Gastroesophageal sphincter (tissue), 4 donors: ENCODE results near the gene NPC2. TPM values are rescaled to one million over a fixed set of nuclear protein-coding genes. Genes with fewer than 3 reads are reported as not detected.
A peak's percentile ranks its signal among the peaks of the same experiment; 100 is the strongest.

Experiments used
- ATAC-seq: fragments of 150-250 bp; one replicate; pipeline ENCODE4 v1.9.1; 2016; ENCODE audit warnings: mild to moderate bottlenecking, moderate library complexity
- H3K27ac ChIP-seq, 4 donors: fragments of 200-600 bp; sonication (generic) in 3 of 4; 1 replicate in 3 of 4; 2 replicates in 1 of 4; pipeline ENCODE4 v1.5.1; 2016 to 2019
- H3K27me3 ChIP-seq: fragments of 200-600 bp; sonication (generic); one replicate; pipeline ENCODE4 v1.5.1; 2019
- H3K36me3 ChIP-seq, 2 donors: fragments of 200-600 bp; sonication (generic); one replicate each; pipeline ENCODE4 v1.5.1; 2019; ENCODE audit warnings: control low read depth in 1 of 2
- H3K4me1 ChIP-seq, 3 donors: fragments of 200-600 bp; sonication (generic); 1 replicate in 2 of 3; 2 replicates in 1 of 3; pipeline ENCODE4 v1.5.1; 2016 to 2019; ENCODE audit warnings: control low read depth in 2 of 3
- H3K4me3 ChIP-seq, 2 donors: fragments of 200-600 bp; sonication (generic); one replicate each; pipeline ENCODE4 v1.5.1; 2019; ENCODE audit warnings: mild to moderate bottlenecking in 1 of 2, moderate library complexity in 1 of 2
- H3K9me3 ChIP-seq, 3 donors: fragments of 200-600 bp; sonication (generic); one replicate each; pipeline ENCODE4 v1.5.1; 2017 to 2019; ENCODE audit warnings: control low read depth in 2 of 3
- CTCF ChIP-seq, 4 experiments: fragments of 200-600 bp in 2 of 4; fragments of 450-650 bp in 2 of 4; sonication (generic) in 1 of 4; IDR thresholded peaks; one replicate each; pipeline ENCODE4 v1.5.1; 2017 to 2019; ENCODE audit warnings: antibody characterized with exemption in 4 of 4, mild to moderate bottlenecking in 2 of 4, moderate library complexity in 2 of 4
- EP300 ChIP-seq: sonication (generic); formaldehyde crosslinking; IDR thresholded peaks from one replicate; pipeline ENCODE4 v1.6.1; 2017; ENCODE audit warnings: antibody characterized with exemption, mild to moderate bottlenecking
- POLR2A ChIP-seq, 2 donors: fragments of 450-650 bp; IDR thresholded peaks; one replicate each; pipeline ENCODE4 v1.6.1; 2017; ENCODE audit warnings: antibody characterized with exemption in 2 of 2, mild to moderate bottlenecking in 2 of 2, moderate library complexity in 1 of 2
- POLR2AphosphoS5 ChIP-seq: sonication (generic); formaldehyde crosslinking; IDR thresholded peaks from one replicate; pipeline ENCODE4 v1.6.1; 2017; ENCODE audit warnings: antibody characterized with exemption
- whole genome bisulfite sequencing, 2 donors: methylation state at CpG; one replicate each; pipeline ENCODE4 v1.1.5; 2018; ENCODE audit warnings: low coverage in 1 of 2; 5-methylcytosine and 5-hydroxymethylcytosine counted together
- total RNA-seq, 4 donors: library from RNA; depleted of rRNA; stranded (reverse); fragments of >200 nt; gene quantifications; one replicate each; pipeline ENCODE4 v1.1.0, GENCODE V29; 2016

Gene NPC2
- total RNA-seq, 4 donors from 2014 or later: 81.9 to 302 (median 227) TPM

GRCh38 chr14:74531467-74531866 lies 38.4 kb upstream of the NPC2 start:
- ATAC-seq: peak; percentile 73
- H3K27me3 ChIP-seq: no peaks in the 10 kb centered on the region
- peak in 2 of 4 experiments; percentile 28 to 41 for TF ChIP-seq CTCF (IDR thresholded peaks at IDR 0.05)
- TF ChIP-seq POLR2A (IDR thresholded peaks at IDR 0.05): no peak
- TF ChIP-seq POLR2AphosphoS5: no peak
- no peak for TF ChIP-seq EP300
- H3K9me3 ChIP-seq: no peaks in the 10 kb centered on the region
- no peaks in the 10 kb centered on the region for H3K36me3 ChIP-seq
- 100% methylated on average over 1 of the region's 5 CpGs for WGBS, 2 donors
- no peak overlapping the region for H3K4me3 ChIP-seq
- no peak overlapping the region for H3K27ac ChIP-seq
- H3K4me1 ChIP-seq: peaks cover 0 to 5% (median 3%) of the 10 kb centered on the region in 3 donors

GRCh38 chr14:74531006-74531405 lies 37.9 kb upstream of the NPC2 start:
- no peaks in the 10 kb centered on the region for H3K27me3 ChIP-seq
- no peak overlapping the region for H3K27ac ChIP-seq
- no peak overlapping the region for H3K4me3 ChIP-seq
- no peaks in the 10 kb centered on the region for H3K36me3 ChIP-seq
- TF ChIP-seq EP300: no peak
- no peak for TF ChIP-seq POLR2A (IDR thresholded peaks at IDR 0.05)
- no peak for TF ChIP-seq CTCF (IDR thresholded peaks at IDR 0.05)
- no peak for TF ChIP-seq POLR2AphosphoS5
- ATAC-seq: no peak
- 60 to 100% methylated on average over 1 of the region's 3 CpGs for WGBS, 2 donors
- no peaks in the 10 kb centered on the region for H3K9me3 ChIP-seq
- peaks cover 0 to 5% (median 3%) of the 10 kb centered on the region in 3 donors for H3K4me1 ChIP-seq

GRCh38 chr14:74528886-74529285 lies 35.8 kb upstream of the NPC2 start:
- Histone ChIP-seq H3K4me1 (peaks cover 0 to 5% (median 3%) of the 10 kb centered on the region in 3 donors), H3K4me3 (no peak overlapping the region), H3K36me3 (no peaks in the 10 kb centered on the region), H3K27me3 (no peaks in the 10 kb centered on the region), H3K27ac (no peak overlapping the region), H3K9me3 (no peaks in the 10 kb centered on the region)
- no peak for TF ChIP-seq CTCF (IDR thresholded peaks at IDR 0.05)
- TF ChIP-seq POLR2A (IDR thresholded peaks at IDR 0.05): no peak
- no peak for TF ChIP-seq POLR2AphosphoS5
- no peak for TF ChIP-seq EP300
- ATAC-seq: no peak
- WGBS, 2 donors: no CpG with 5 or more reads among the region's 10 CpGs

GRCh38 chr14:74528406-74528805 lies 35.3 kb upstream of the NPC2 start:
- H3K27me3 ChIP-seq: no peaks in the 10 kb centered on the region
- no peak for ATAC-seq
- H3K27ac ChIP-seq: no peak overlapping the region
- WGBS, 2 donors: no CpG with 5 or more reads among the region's 14 CpGs
- H3K36me3 ChIP-seq: no peaks in the 10 kb centered on the region
- no peaks in the 10 kb centered on the region for H3K9me3 ChIP-seq
- H3K4me3 ChIP-seq: no peak overlapping the region
- no peak for TF ChIP-seq CTCF (IDR thresholded peaks at IDR 0.05)
- no peak for TF ChIP-seq POLR2AphosphoS5
- TF ChIP-seq POLR2A (IDR thresholded peaks at IDR 0.05): no peak
- no peak for TF ChIP-seq EP300
- peaks cover 0 to 5% (median 3%) of the 10 kb centered on the region in 3 donors for H3K4me1 ChIP-seq

- Histone ChIP-seq H3K27me3 (no peaks in the 10 kb centered on the region), H3K9me3 (no peaks in the 10 kb centered on the region), H3K36me3 (no peaks in the 10 kb centered on the region), H3K4me1 (peaks cover 0 to 5% (median 3%) of the 10 kb centered on the region in 3 donors), H3K4me3 (no peak overlapping the region), H3K27ac (no peak overlapping the region)
- ATAC-seq: no peak
- 100% methylated on average over 1 of the region's 10 CpGs; no CpG with 5 or more reads in 1 of the 2 donors for WGBS, 2 donors
- TF ChIP-seq POLR2AphosphoS5: no peak
- no peak for TF ChIP-seq POLR2A (IDR thresholded peaks at IDR 0.05)
- no peak for TF ChIP-seq EP300
- TF ChIP-seq CTCF (IDR thresholded peaks at IDR 0.05): no peak
These were observed 34.7 kb upstream of the NPC2 start for GRCh38 chr14:74527736-74528280.
